HCT116 (cell line): Measurements from ENCODE around the gene SRGAP1. TPM values are rescaled to one million over a fixed set of nuclear protein-coding genes. Genes with fewer than 3 reads are reported as not detected.

Experiments
- ATAC-seq: fragments of 200-7000 bp; cut with Tn5 transposase; 2 replicates; pipeline ENCODE4 v1.9.1; 2020; ENCODE audit warnings: mild to moderate bottlenecking, moderate library complexity
- BruUV-seq: library from RNA; stranded (reverse); fragments of 400-500 nt; replicated peaks from 2 replicates; lab custom pipeline; 2021; lab: Mats Ljungman, UMichigan
- CTCF ChIA-PET: fragments of 300-600 bp; sonication (Branson Sonifier 250); formaldehyde crosslinking; loops from one replicate; lab custom pipeline; 2021; ENCODE audit warnings: antibody characterized with exemption; lab: Charles Lee
- POLR2A ChIA-PET: fragments of 300-600, 350-600 bp; sonication (Branson Sonifier 250); formaldehyde crosslinking; loops from one replicate; lab custom pipeline; 2021; ENCODE audit warnings: antibody characterized with exemption; lab: Charles Lee
- RAD21 ChIA-PET, 2 experiments: fragments of 300-600 bp; sonication (Branson Sonifier 250); formaldehyde crosslinking; loops; one replicate each; lab custom pipeline; 2023; ENCODE audit warnings: low total read pairs in 2 of 2; ENCODE audit not compliant: uncharacterized antibody in 2 of 2, unreplicated experiment in 2 of 2, low non-redundant PET in 1 of 2; lab: Charles Lee
- DNase-seq: peaks from one replicate; pipeline ENCODE4 v3.0.0-alpha.2; 2010; ENCODE audit warnings: low read depth, low spot score
- H2AFZ ChIP-seq: fragments of 200-600 bp; shearing (Covaris generic), sonication (generic); 2 replicates; pipeline ENCODE4 v1.6.1; 2017; ENCODE audit warnings: low read depth, mixed run types, mixed read lengths, antibody characterized with exemption, low read length; ENCODE audit not compliant: poor library complexity, severe bottlenecking
- H3K27ac ChIP-seq: 2 replicates; pipeline ENCODE4 v1.5.1; 2012; ENCODE audit warnings: low read depth, low read length
- H3K27me3 ChIP-seq: fragments of 200-600 bp; sonication (generic); 2 replicates; pipeline ENCODE4 v1.6.1; 2016; ENCODE audit warnings: mixed run types, low read length, mixed read lengths; ENCODE audit not compliant: insufficient read depth
- H3K36me3 ChIP-seq, 2 experiments: fragments of 200-500 bp in 1 of 2; fragments of 200-600 bp in 1 of 2; sonication (Bioruptor generic) in 1 of 2; sonication (generic) in 1 of 2; 2 replicates each; pipeline versions ENCODE4 v1.5.1 to v1.6.1; 2014 to 2016; ENCODE audit warnings: low read length in 2 of 2, inconsistent platforms in 1 of 2, mixed read lengths in 1 of 2, mixed run types in 1 of 2; ENCODE audit not compliant: insufficient read depth in 2 of 2, control insufficient read depth in 1 of 2
- H3K4me1 ChIP-seq, 2 experiments: fragments of 200-600 bp in 1 of 2; sonication (generic) in 1 of 2; 2 replicates each; pipeline versions ENCODE4 v1.5.1 to v1.6.1; 2012 to 2017; ENCODE audit warnings: low read length in 2 of 2, inconsistent platforms in 1 of 2, mild to moderate bottlenecking in 1 of 2, mixed read lengths in 1 of 2, mixed run types in 1 of 2, moderate library complexity in 1 of 2; ENCODE audit not compliant: insufficient read depth in 2 of 2, control insufficient read depth in 1 of 2
- H3K4me2 ChIP-seq: fragments of 200-600 bp; sonication (generic); 2 replicates; pipeline ENCODE4 v1.6.1; 2017; ENCODE audit warnings: mixed run types, low read length, mixed read lengths
- H3K4me3 ChIP-seq, 2 experiments: fragments of 200-600 bp in 1 of 2; sonication (generic) in 1 of 2; replicated peaks in 1 of 2; 2 replicates each; pipeline ENCODE4 v1.5.1; 2011 to 2016; ENCODE audit warnings: low read length in 2 of 2, control low read depth in 1 of 2, low read depth in 1 of 2, mild to moderate bottlenecking in 1 of 2, mixed read lengths in 1 of 2, mixed run types in 1 of 2
- H3K79me2 ChIP-seq: fragments of 200-600 bp; sonication (generic); 2 replicates; pipeline ENCODE4 v1.6.1; 2017; ENCODE audit warnings: mild to moderate bottlenecking, mixed run types, low read length, moderate library complexity, mixed read lengths; ENCODE audit not compliant: insufficient read depth
- H3K9ac ChIP-seq: fragments of 200-600 bp; sonication (generic); 2 replicates; pipeline ENCODE4 v1.6.1; 2016; ENCODE audit warnings: low read length, mixed read lengths
- H3K9me2 ChIP-seq: fragments of 200-600 bp; sonication (generic), shearing (Covaris generic); 2 replicates; pipeline ENCODE4 v1.6.1; 2017; ENCODE audit warnings: mixed run types, mild to moderate bottlenecking, moderate library complexity; ENCODE audit not compliant: insufficient read depth
- H3K9me3 ChIP-seq, 2 experiments: fragments of 200-500 bp in 1 of 2; fragments of 200-600 bp in 1 of 2; sonication (Bioruptor generic) in 1 of 2; sonication (generic) in 1 of 2; 2 replicates each; pipeline ENCODE4 v1.6.1; 2014 to 2017; ENCODE audit warnings: low read length in 2 of 2, mixed read lengths in 2 of 2, inconsistent platforms in 1 of 2, low read depth in 1 of 2, mild to moderate bottlenecking in 1 of 2, mixed run types in 1 of 2, moderate library complexity in 1 of 2; ENCODE audit not compliant: control insufficient read depth in 1 of 2, insufficient read depth in 1 of 2
- H4K20me1 ChIP-seq: fragments of 200-600 bp; sonication (generic), shearing (Covaris generic); 2 replicates; pipeline ENCODE4 v1.6.1; 2017; ENCODE audit warnings: mixed run types, mild to moderate bottlenecking, moderate library complexity; ENCODE audit not compliant: insufficient read depth
- ATF3 ChIP-seq: IDR thresholded peaks from 2 replicates; pipeline ENCODE4 v1.6.1; 2012
- CBX3 ChIP-seq: IDR thresholded peaks from 2 replicates; pipeline ENCODE4 v1.6.1; 2012; ENCODE audit warnings: low read depth
- CEBPB ChIP-seq: IDR thresholded peaks from 2 replicates; pipeline ENCODE4 v1.6.1; 2012; ENCODE audit warnings: low read depth
- EGR1 ChIP-seq: IDR thresholded peaks from 2 replicates; pipeline ENCODE4 v1.6.1; 2012; ENCODE audit warnings: low read depth
- ELF1 ChIP-seq: IDR thresholded peaks from 2 replicates; pipeline ENCODE4 v1.6.1; 2012; ENCODE audit warnings: low read depth, borderline replicate concordance
- EZH2phosphoT487 ChIP-seq: fragments of 200-600 bp; IDR thresholded peaks from 2 replicates; pipeline ENCODE4 v1.6.1; 2018; ENCODE audit warnings: antibody characterized with exemption, borderline replicate concordance
- FOSL1 ChIP-seq: IDR thresholded peaks from 2 replicates; pipeline ENCODE4 v1.6.1; 2012; ENCODE audit warnings: low read depth
- POLR2AphosphoS5 ChIP-seq: IDR thresholded peaks from 2 replicates; pipeline ENCODE4 v1.6.1; 2011; ENCODE audit warnings: mild to moderate bottlenecking, low read depth, low read length, moderate library complexity
- REST ChIP-seq: IDR thresholded peaks from 2 replicates; pipeline ENCODE4 v1.6.1; 2012; ENCODE audit warnings: low read depth
- SIN3A ChIP-seq: IDR thresholded peaks from 2 replicates; pipeline ENCODE4 v1.6.1; 2012; ENCODE audit warnings: low read depth
- SRF ChIP-seq: IDR thresholded peaks from 2 replicates; pipeline ENCODE4 v1.6.1; 2012; ENCODE audit warnings: low read depth
- TCF7L2 ChIP-seq: IDR thresholded peaks from 2 replicates; pipeline ENCODE4 v1.7.0; 2011; ENCODE audit warnings: borderline replicate concordance, inconsistent platforms; ENCODE audit not compliant: insufficient read depth, insufficient read length; ENCODE audit errors: extremely low read depth
- YY1 ChIP-seq: IDR thresholded peaks from 2 replicates; pipeline ENCODE4 v1.6.1; 2011; ENCODE audit warnings: low read length, low read depth, moderate library complexity, mild to moderate bottlenecking; ENCODE audit not compliant: insufficient replicate concordance; ENCODE audit errors: extremely low read depth
- ZBTB33 ChIP-seq: IDR thresholded peaks from 2 replicates; pipeline ENCODE4 v1.6.1; 2011; ENCODE audit warnings: mild to moderate bottlenecking, low read length, moderate library complexity; ENCODE audit not compliant: insufficient replicate concordance; ENCODE audit errors: extremely low read depth
- ZFX ChIP-seq: fragments of 450-650 bp; IDR thresholded peaks from 2 replicates; pipeline ENCODE4 v1.6.1; 2017
- ZNF274 ChIP-seq: fragments of 200-500 bp; sonication (Bioruptor generic); IDR thresholded peaks from 2 replicates; pipeline ENCODE4 v1.6.1; 2014; ENCODE audit warnings: mild to moderate bottlenecking, low read depth, low read length, inconsistent platforms
- intact Hi-C: fragments of 100-400 bp; cut with micrococcal nuclease; formaldehyde crosslinking; loops from 2 replicates; pipeline ENCODE4 v1.10.0; 2022
- total RNA-seq: library from RNA; stranded (reverse); gene quantifications from one replicate; pipeline ENCODE4 v1.2.1, GENCODE V29; 2021; ENCODE audit not compliant: unreplicated experiment

Gene SRGAP1
- total RNA-seq, 1 experiment from 2014 or later, result 16.6 TPM

- intact Hi-C loops, result no loop called here
- H4K20me1 ChIP-seq, result no peaks in the 10 kb centered on the region
- no peaks in the 10 kb centered on the region for H3K27me3 ChIP-seq
- no peaks in the 10 kb centered on the region for H3K9me3 ChIP-seq
- H3K9me2 ChIP-seq, result no peaks in the 10 kb centered on the region
- ATAC-seq (no peak), DNase-seq (no peak)
- H3K9ac ChIP-seq, result no peak overlapping the region
- peaks cover 77% of the 10 kb centered on the region for H3K79me2 ChIP-seq
- H3K4me1 ChIP-seq, result peaks cover 0 to 4% of the 10 kb centered on the region in 2 experiments; a peak in 1 of 4 replicates
- no peak for TF ChIP-seq YY1
- no peak for TF ChIP-seq POLR2AphosphoS5
- TF ChIP-seq TCF7L2, result no peak
- no peak for TF ChIP-seq CEBPB
- TF ChIP-seq EGR1, result no peak
- no peak for TF ChIP-seq CBX3
- no peak for TF ChIP-seq ELF1
- no peak for TF ChIP-seq ZNF274
- TF ChIP-seq FOSL1, result no peak
- TF ChIP-seq ZFX, result no peak
- TF ChIP-seq SRF, result no peak
- no peak for TF ChIP-seq REST
- no peak for TF ChIP-seq EZH2phosphoT487
- TF ChIP-seq ATF3, result no peak
- no peak for TF ChIP-seq SIN3A
- TF ChIP-seq ZBTB33, result no peak
- ChIA-PET RAD21 (no interaction called here), POLR2A (no interaction called here), CTCF (interaction anchor here (1.0 kb wide), 1 partner anchor 12 kb away, joined by 3 read pairs; no protein-coding TSS in a partner anchor)
- no peak overlapping the region for H3K4me3 ChIP-seq
- no peak overlapping the region for H3K4me2 ChIP-seq
- H3K27ac ChIP-seq, result no peak overlapping the region
- no peak overlapping the region for H2AFZ ChIP-seq
- no TSS peak for BruUV-seq
- no peaks in the 10 kb centered on the region for H3K36me3 ChIP-seq
Measured at GRCh38 chr12:63880742-63881263, 36.3 kb downstream of the SRGAP1 start.
